Colon (tissue), 2 donors: ENCODE measurements around the gene CCDC57.
"Not testable (repeated sequence)": the region's sequence is repeated elsewhere in the genome, so short reads cannot be mapped to it uniquely, and the experiment has no call there.

Experiments
- FAIRE-seq: peaks from 2 replicates; lab custom pipeline; 2012; peaks lifted over from hg19 to GRCh38; lab: Jason Lieb, UNC
- donor health status: control.
- donor health status: control.

CCDC57 gene

DNA sequence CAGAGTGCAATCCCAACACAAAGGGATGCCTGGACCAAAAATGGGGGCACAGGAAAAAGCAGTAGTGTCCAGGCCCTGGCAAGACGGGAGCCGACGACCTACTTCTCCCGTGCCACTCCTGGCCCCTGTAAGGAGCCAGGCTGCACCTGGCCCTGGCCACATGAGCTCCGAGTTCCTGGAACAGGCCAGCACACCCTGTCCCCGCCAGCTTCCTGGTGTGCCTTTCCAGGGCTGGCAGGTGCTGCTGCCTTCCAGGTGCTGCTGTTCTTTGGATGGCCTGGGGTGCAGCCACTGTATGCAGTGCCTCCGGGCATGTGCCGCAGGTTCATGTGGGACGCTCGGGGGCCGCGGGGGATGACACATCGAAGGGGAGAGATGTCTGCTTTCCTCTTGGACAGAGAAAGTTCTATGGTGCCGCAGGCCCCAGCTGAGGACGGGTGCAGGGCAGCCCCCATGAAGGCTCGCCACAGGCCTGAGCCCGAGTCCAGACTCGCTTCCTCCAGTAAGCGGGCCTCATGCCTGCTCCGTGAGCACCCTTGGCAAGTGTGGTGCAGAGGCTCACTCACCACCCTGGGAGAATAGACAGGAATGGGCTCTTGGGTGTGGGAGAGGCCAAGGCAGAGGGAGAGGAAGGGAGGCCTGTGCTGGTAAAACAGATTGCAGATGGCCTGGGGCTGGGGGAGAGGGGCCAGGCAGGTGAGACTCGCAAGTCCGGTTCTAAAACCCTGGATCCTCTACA is 59.9 kb downstream of the CCDC57 start:
- FAIRE-seq, result no peak

DNA sequence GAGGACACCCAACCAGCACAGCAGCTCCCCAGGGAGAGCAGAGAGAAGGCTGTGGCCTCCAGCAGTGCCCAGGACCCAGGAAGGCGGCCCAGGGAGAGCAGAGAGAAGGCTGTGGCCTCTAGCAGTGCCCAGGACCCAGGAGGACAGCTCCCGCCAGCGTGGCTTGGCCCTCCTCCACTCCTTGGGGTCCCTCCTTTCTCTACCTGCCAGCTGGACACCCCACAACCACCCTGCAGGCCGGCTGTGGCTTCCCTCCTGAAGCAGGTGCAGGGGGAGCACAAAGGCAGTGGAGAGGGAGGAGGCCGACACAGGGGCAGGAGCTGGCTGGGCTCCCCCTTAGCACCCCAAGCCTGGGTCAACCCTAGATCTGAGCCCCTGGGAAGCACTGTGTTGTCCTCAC is 60.5 kb downstream of the CCDC57 start:
- FAIRE-seq, result no peak

DNA sequence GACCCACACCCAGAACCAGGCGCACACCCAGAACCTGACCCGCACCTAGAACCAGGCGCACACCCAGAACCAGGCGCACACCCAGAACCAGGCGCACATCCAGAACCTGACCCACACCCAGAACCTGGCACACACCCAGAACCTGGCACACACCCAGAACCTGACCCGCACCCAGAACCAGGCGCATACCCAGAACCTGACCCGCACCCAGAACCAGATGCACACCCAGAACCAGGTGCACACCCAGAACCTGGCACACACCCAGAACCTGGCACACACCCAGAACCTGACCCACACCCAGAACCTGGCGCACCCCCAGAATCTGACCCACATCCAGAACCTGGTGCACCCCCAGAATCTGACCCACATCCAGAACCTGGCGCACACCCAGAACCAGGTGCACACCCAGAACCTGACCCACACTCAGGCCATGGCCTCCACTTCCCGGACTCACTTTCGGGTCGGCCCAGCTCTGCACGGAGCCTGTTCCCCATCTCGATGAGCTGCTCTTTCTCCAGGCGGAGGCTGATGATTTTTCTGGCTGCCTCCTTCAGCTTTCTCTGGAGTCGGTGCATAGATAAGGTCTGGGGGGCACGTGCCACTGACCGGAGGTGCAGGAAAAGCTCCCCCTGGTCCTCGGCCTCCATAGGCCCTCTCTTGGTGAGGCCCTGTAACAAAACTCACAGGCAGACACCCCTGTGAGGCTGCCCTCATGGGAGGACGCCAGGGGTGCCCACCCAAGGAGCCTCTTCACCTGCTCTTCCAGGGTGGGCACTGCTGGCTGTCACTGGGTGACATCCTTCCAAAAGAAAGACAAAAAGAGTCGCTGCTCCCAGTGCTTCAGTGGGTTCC is 61.3 kb downstream of the CCDC57 start:
- FAIRE-seq, result no peak

DNA sequence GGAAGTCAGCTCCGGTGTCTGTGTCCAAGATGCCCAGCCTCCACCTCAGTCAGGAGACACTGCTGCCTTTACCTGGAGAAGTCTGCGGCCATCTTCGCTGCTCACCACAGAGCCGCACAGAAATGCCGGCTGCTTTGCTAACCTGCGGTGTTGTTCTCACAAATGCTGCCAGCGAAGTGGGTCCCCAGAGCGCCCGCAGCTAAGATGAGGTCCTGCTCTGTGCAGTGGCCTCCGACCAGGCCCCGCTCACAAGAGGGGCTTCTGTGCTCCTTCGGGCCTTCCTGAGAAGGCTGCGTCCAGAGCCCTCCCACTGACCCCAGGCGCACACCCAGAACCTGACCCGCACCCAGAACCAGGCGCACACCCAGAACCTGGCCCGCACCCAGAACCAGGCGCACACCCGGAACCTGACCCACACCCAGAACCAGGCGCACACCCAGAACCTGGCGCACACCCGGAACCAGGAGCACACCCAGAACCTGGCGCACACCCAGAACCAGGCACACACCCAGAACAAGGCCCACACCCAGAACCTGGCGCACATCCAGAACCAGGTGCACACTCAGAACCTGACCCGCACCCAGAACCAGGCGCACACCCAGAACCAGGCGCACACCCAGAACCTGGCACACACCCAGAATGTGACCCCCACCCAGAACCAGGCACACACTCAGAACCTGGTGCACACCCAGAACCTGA is 63.1 kb downstream of the CCDC57 start:
- no peak for FAIRE-seq

DNA sequence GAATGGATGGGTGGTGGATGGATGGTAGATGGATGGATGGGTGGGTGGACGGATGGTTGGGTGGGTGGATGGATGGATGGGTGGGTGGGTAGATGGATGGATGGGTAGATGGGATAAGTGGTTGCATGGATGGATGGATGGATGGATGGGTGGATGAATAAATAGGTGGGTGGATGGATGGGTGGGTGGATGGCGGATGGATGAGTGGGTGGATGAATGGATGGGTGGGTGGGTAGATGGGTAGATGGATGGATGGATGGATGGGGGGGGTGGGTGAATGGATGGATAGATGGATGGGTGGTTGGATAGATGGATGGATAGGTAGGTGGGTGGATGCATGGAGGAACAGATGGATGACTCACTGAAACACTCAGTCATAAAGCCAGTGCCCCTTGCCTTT is 63.6 kb downstream of the CCDC57 start:
- no peak for FAIRE-seq

DNA sequence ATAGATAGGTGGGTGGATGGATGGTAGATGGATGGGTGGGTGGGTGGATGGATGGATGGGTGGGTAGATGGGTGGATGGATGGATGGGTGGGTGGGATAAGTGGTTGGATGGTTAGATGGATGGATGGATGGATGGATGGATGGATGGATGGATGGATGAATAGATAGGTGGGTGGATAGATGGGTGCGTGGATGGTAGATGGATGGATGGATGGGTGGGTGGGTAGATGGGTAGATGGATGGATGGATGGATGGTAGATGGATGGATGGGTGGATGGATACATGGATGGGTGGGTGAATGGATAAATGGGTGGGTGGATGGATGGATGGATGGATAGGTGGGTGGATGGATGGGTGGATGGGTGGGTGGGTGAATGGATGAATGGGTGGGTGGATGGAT is 64.6 kb downstream of the CCDC57 start:
- no peak for FAIRE-seq

DNA sequence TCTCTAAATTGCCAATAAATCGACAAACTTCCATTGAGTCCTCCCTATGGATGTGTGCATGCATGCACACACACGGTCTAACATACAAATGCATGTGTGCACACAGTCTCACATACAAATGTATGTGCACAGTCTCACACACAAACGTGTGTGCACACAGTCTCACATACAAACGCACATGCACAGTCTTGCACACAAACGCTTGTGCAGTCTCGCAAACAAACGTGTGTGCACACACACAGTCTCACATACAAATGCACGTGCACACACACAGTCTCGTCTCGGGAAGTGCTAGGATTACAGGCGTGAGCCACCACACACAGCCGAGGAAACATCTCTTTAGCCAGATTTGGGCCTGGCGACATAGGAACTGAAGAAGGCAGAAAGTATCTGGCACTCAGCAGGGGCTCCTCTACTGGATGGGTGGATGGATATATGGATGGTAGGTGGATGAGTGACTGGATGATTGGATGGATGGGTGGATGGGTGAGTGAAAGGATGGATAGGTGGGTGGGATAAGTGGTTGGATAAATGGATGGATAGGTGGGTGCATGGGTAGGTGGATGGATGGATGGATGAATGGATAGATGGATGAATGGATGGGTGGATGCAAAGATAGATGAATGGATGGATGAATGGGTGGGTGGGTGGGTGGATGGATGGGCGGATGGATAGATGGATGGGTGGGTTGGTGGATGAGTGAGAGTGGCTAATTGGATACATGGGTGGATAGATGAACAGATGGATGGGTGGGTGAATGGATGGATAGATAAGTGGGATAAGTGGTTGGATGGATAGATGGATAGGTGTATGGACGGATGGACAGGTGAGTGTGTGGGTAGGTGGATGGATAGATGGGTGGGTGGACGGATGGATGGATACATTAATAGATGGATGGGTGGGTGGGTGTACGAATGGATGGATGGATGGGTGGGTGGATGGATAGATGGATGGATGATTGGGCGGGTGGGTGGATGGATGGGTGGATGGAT is 65.7 kb downstream of the CCDC57 start:
- FAIRE-seq, result no peak

DNA sequence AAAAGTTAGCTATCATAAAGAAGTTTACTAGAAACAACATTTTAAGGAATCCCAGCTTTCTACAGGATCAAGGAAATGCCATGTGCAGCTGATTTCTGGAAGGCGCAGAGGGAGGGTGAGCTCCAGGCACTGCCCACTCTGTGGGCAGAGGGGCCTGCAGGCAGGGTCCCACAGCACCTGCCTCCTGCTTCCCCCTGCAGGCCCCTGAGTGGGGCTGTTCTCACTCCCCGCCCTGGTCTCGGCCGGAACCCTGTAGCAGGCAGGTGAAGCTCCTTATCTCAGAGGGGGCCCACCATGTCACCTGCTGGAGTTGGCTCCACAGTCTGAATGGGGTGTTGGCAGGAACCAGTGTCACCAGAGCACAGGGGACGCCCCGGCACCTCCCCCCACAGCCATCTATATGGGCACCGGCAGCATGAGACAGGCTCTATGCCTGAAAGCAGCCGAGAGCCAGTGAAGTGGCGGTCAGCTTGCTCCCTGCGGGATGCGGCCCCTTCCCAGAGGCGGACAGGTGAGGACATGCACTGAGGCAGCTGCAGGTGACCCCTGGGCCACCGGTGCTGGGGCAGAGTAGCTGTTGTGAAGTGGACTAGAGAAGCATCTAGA is 67.0 kb downstream of the CCDC57 start:
- FAIRE-seq, result no peak

DNA sequence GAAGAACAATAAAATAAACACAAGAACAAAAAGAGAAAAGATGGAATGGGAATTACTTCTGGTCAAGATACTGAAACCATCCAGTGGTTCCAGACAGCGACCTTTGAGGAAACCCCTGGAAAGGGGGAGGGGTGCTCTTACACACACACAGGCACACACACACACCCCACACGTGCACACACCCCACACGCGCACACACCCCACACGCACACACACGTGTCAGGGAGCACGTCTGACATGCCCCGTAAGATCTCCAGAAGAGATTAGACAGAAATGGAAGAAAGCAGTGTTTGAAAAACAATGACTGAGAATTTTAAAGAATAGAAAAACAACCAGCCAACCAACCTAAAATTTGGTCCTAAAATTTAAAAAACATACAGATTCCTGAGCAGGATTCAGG is 69.3 kb downstream of the CCDC57 start:
- no peak for FAIRE-seq

DNA sequence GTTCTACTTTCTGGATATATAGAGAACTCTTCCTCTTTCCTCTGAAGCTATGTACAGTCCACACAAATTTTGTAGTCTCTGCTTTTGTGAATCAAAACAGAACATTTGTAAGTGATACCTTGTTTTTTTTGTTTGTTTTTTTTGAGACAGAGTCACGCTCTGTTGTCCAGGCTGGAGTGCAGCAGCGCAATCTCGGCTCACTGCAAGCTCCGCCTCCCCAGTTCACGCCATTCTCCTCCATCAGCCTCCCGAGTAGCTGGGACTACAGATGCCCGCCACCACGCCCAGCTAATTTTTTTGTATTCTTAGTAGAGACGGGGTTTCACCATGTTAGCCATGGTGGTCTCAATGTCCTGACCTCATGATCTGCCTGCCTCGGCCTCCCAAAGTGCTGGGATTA is 72.7 kb downstream of the CCDC57 start:
- FAIRE-seq, result not testable (repeated sequence)

DNA sequence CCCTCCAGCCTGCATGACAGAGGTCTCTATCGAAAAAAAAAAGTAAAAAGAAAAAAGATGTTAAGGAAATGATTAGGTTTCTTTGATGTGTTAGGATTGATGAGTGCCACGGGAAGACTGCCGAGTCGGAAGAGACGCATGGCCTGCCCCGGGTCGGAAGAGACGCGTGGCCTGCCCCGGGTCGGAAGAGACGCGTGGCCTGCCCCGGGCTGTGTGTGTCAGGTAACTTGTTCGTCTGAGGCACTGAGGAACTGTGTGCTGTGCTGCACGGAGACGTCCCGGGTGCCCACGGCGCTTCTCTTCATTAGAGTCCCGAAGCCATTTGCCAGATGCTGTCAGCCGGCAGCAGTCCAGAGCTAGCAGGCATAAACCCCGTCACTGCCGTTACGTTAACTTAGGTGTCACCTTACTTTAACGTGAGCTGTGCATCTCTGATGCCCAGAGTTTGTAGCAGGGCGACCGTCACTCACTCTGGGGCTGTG is 74.1 kb downstream of the CCDC57 start:
- no peak for FAIRE-seq

DNA sequence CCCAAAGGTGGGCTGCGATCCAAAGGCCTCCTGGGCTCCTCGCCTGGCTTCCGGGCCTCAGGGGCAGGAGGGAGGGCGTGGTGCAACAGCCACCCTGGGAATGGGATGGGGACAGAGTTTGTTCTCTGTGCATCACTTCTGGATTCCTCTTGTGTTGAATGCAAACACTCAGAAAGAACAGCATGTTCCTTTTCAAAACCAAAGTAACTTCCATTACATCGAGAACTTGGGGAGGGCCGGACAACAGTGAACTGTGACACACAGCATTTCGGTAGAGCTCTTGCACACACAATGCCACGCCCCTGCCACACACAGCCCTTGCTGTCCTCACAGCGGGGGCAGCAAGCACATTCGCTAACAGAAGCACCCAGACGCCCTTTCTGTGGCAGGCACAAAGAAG is 78.5 kb downstream of the CCDC57 start:
- no peak for FAIRE-seq

DNA sequence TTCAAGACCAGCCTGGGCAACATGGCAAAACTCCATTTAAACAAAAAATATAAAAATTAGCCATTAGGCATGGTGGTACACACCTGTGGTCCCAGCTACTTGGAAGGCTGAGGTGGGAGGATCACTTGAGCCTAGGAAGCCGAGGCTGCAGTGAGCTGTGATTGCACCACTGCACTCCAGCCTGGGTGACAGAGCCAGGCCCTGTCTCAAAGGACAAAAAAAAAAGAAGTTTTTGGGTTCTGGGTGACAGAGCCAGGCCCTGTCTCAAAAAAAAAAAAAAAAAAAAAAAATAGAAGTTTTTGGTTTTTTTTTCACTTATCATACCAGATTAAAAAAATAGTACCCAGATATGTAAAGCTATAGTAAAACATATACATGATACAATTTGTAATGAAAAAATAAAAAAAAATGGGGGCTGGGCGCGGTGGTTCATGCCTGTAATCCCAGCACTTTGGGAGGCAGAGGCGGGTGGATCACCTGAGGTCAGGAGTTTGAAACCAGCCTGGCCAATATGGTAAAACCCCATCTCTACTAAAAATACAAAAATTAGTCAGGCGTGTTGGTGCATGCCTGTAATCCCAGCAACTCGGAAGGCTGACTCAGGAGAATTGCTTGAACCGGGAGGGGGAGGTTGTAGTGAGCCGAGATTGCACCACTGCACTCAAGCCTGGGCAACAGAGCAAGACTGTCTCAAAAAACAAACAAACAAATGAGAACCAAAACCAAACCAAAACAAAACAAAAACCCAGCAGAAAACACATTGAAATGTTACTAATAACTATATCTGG is 79.3 kb downstream of the CCDC57 start:
- FAIRE-seq, result not testable (repeated sequence)

DNA sequence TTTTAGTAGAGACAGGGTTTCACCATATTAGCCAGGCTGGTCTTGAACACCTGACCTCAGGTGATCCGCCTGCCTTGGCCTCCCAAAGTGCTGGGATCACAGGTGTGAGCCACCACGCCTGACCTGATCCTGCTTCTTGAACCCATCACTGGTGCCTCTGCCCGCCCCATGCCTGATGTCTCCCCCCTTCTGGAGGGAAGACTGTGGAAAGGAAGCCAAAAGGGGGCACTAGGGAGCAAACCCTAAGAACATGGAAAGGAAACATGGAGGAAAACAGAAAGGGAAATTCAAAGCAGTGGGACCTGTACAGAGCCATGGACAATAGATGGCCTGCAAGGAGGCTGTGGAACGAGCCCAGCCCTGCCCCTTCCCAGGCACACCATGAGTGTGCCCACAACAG is 83.5 kb downstream of the CCDC57 start:
- FAIRE-seq, result no peak

DNA sequence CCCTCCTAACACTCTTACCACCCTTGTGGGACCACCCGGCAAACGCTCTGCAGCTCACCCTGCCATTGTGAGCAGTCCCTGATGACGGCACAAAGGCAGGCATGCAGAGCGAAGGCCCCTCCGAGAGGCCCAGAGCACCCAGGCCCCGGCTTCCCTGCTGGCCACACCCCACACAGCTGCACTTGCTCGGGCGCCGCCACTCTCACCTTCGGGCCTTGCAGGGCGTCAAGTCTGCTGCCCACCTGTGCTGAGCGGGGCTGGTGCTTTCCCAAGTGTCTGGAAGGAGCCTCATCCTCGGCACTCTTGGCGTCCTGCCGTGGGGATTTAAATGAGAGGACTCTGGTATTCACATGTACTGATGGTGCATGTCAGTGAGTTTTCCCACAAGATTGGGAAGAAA is 84.4 kb downstream of the CCDC57 start:
- FAIRE-seq, result no peak

DNA sequence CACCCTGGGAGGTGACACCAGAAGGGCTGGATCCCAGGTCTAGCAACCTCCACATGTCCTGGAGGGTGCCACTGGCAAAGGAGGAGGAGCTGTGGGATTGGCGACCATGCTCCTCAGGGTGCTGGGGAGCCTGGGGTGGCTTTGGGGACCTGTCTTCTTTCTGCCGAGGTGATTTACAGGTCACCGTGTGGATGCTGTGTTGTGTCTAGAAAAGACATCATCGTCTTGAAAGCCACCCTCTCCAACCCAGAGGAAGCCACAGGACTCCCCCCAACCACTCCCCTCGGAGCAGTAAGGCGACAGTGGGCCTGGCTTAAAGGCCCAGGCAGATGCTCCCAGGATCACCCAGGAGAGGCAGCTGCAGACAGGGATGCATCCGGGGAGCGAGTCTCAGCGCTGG is 84.9 kb downstream of the CCDC57 start:
- no peak for FAIRE-seq

DNA sequence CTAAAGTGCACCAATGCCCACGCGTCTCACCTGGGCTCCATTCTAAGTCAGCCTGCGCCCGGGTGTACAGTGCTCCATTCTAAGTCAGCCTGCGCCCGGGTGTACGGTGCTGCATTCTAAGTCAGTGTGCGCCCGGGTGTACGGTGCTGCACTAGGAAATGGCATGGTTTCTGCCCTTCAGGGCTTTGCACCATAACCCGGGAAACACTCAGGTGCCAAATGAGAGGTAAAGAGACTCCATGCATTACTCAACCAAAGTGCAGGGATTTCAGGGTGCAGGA is 85.4 kb downstream of the CCDC57 start:
- FAIRE-seq, result no peak

DNA sequence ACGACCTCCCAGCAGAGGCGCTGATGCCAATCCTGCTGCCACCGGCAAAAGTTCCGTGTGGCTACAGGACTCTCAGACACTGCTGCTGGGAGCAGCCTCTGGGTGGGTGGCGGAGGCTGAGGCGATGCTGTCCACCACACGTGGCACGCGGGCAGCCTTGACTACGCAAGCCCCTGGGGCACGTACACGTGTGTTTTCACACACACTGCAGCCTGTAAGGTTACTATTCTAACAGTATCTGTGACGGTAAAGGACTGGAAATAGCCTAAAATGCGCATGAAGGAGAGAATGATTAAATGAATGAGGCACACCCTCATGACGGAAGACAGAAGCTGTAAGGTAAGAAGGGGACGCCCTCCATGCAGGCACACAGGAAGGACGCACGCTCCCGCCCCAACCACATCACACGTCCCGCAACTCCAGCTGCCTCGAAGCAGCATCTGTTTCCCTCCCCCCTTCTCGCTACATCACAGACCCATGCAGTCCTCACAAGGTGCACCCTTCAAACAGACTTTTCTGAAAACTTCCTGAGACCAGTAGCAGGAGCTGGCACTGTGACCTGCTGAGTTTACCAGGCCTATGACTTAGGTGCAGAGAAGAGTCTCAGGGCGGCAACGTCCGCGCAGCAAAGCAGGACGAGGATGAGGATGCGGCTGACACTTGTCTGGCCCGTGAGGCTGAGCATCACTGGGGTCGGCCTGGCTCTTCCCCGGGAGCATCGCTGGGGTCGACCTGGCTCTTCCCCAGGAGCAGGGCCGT is 85.9 kb downstream of the CCDC57 start:
- FAIRE-seq, result no peak

DNA sequence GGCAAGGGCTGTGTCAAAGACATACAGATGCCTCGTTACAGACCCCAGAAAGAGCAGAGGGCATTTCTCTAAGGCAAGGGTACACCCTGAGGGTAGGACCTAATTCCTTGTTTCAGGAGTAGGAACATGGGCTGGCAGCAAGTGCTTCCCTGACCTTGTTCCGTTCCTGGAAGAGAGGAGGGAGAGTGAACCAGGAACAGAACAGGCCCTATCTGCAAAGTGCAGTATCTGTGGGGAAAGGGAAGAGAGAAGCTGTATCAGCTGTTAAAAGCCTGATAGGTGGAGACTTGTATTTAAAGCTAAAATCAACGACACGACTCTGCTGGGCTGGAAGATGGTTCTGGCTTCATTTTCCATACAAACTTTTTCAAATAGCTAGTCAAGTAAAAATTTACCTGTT is 88.5 kb downstream of the CCDC57 start:
- no peak for FAIRE-seq
